GM12878 (cell line): ENCODE results near the gene EMID1. TPM values are rescaled to one million over a fixed set of nuclear protein-coding genes. Genes with fewer than 3 reads are reported as not detected.
A peak's percentile ranks its signal among the peaks of the same experiment; 100 is the strongest.

Experiments
- BACH1 ChIP-seq: fragments of 450-650 bp; IDR thresholded peaks from 2 replicates; pipeline ENCODE4 v1.6.1; 2017; ENCODE audit warnings: mild to moderate bottlenecking, borderline replicate concordance
- BHLHE40 ChIP-seq, 2 experiments: fragments of 450-650 bp in 1 of 2; IDR thresholded peaks; 2 replicates each; pipeline ENCODE4 v1.6.1; 2011 to 2017; ENCODE audit warnings: low read depth in 2 of 2, borderline replicate concordance in 1 of 2, improper control_type of control experiment in 1 of 2, low read length in 1 of 2, mild to moderate bottlenecking in 1 of 2
- EGR1 ChIP-seq, 2 experiments: IDR thresholded peaks; 1 replicate in 1 of 2; 2 replicates in 1 of 2; pipeline ENCODE4 v1.6.1; 2011 to 2012; ENCODE audit warnings: low read depth in 2 of 2, low read length in 2 of 2, borderline replicate concordance in 1 of 2, mild to moderate bottlenecking in 1 of 2, moderate library complexity in 1 of 2
- EP300 ChIP-seq, 2 experiments: fragments of 150-350 bp in 1 of 2; IDR thresholded peaks; 2 replicates each; pipeline ENCODE4 v1.6.1; 2011 to 2012; ENCODE audit warnings: low read depth in 2 of 2, low read length in 2 of 2, borderline replicate concordance in 1 of 2, improper control_type of control experiment in 1 of 2, inconsistent platforms in 1 of 2; ENCODE audit not compliant: control insufficient read depth in 1 of 2
- IKZF1 ChIP-seq: fragments of 450-650 bp; conservative IDR thresholded peaks from 2 replicates; pipeline ENCODE4 v1.6.1; 2017; ENCODE audit warnings: antibody characterized with exemption, mild to moderate bottlenecking
- IRF3 ChIP-seq: fragments of 450-650 bp; IDR thresholded peaks from 2 replicates; pipeline ENCODE4 v1.6.1; 2014; ENCODE audit warnings: mild to moderate bottlenecking
- IRF5 ChIP-seq: fragments of 450-650 bp; IDR thresholded peaks from 2 replicates; pipeline ENCODE4 v1.6.1; 2017; ENCODE audit warnings: borderline replicate concordance
- MEF2A ChIP-seq: IDR thresholded peaks from 2 replicates; pipeline ENCODE4 v1.6.1; 2011; ENCODE audit warnings: low read depth, mild to moderate bottlenecking, low read length, moderate library complexity; ENCODE audit not compliant: insufficient read depth
- MEF2B ChIP-seq: fragments of 450-650 bp; IDR thresholded peaks from 2 replicates; pipeline ENCODE4 v1.6.1; 2018; ENCODE audit warnings: mild to moderate bottlenecking, moderate library complexity; ENCODE audit not compliant: partially characterized antibody, poor library complexity, severe bottlenecking
- NFYB ChIP-seq: IDR thresholded peaks from 2 replicates; pipeline ENCODE4 v1.6.1; 2011; ENCODE audit warnings: low read depth, mild to moderate bottlenecking, low read length, improper control_type of control experiment, moderate library complexity; ENCODE audit not compliant: insufficient read depth
- NKRF ChIP-seq: fragments of 450-650 bp; conservative IDR thresholded peaks from 2 replicates; pipeline ENCODE4 v1.6.1; 2017; ENCODE audit warnings: mild to moderate bottlenecking, moderate library complexity
- POLR2AphosphoS2 ChIP-seq: IDR thresholded peaks from 2 replicates; pipeline ENCODE4 v1.6.1; 2011; ENCODE audit warnings: low read depth, mild to moderate bottlenecking, low read length, improper control_type of control experiment, moderate library complexity
- SIX5 ChIP-seq: IDR thresholded peaks from 2 replicates; pipeline ENCODE4 v1.6.1; 2011; ENCODE audit warnings: mild to moderate bottlenecking, low read depth, low read length, moderate library complexity; ENCODE audit not compliant: severe bottlenecking
- SMAD1 ChIP-seq: fragments of 450-650 bp; IDR thresholded peaks from 2 replicates; pipeline ENCODE4 v1.6.1; 2018; ENCODE audit warnings: mild to moderate bottlenecking, low read depth; ENCODE audit not compliant: partially characterized antibody
- SMC3 ChIP-seq: IDR thresholded peaks from 2 replicates; pipeline ENCODE4 v1.6.1; 2011; ENCODE audit warnings: low read length, improper control_type of control experiment, borderline replicate concordance
- SREBF2 ChIP-seq: IDR thresholded peaks from 2 replicates; pipeline ENCODE4 v1.6.1; 2012; ENCODE audit warnings: mild to moderate bottlenecking, low read length
- TCF3 ChIP-seq: IDR thresholded peaks from 2 replicates; pipeline ENCODE4 v1.6.1; 2012; ENCODE audit warnings: low read depth, mild to moderate bottlenecking, low read length, borderline replicate concordance; ENCODE audit not compliant: insufficient read depth
- TCF7 ChIP-seq: IDR thresholded peaks from 2 replicates; pipeline ENCODE4 v1.6.1; 2014; ENCODE audit warnings: antibody characterized with exemption, borderline replicate concordance
- ZBED1 ChIP-seq: IDR thresholded peaks from 2 replicates; pipeline ENCODE4 v1.6.1; 2016; ENCODE audit warnings: borderline replicate concordance
- ZNF592 ChIP-seq: fragments of 450-650 bp; IDR thresholded peaks from 2 replicates; pipeline ENCODE4 v1.6.1; 2017; ENCODE audit warnings: mild to moderate bottlenecking, moderate library complexity
- polyA plus RNA-seq, 11 experiments: library from polyadenylated mRNA; depleted of rRNA in 4 of 11; unstranded in 6 of 11; stranded (reverse) in 5 of 11; fragments of >200 nt; fragmentation: Nextera tagmentation in 4 of 11; fragmentation: Illumina TruSeq in 1 of 11; extraction: Ambion mirVana in 4 of 11; extraction: Trizol in 1 of 11; gene quantifications; 1 replicate in 1 of 11; 2 replicates in 10 of 11; pipeline versions ENCODE4 v1.2.1 to v1.2.3, GENCODE V29; 2011 to 2016; ENCODE audit warnings: inconsistent platforms in 2 of 11, missing spikeins in 2 of 11, low read depth in 1 of 11
- total RNA-seq, 4 experiments: library from RNA; depleted of rRNA in 3 of 4; stranded (reverse); fragments of >200 nt in 3 of 4; fragmentation: Illumina TruSeq in 1 of 4; extraction: Trizol in 1 of 4; gene quantifications; 2 replicates each; pipeline versions ENCODE4 v1.2.1 to v1.2.3, GENCODE V29; 2013 to 2021

The EMID1 gene
- total and polyA plus RNA-seq, 10 of the 15 experiments (the other 5 are each of a cell fraction or from before 2014, with no cell fraction given), result 1.2 to 60.3 (median 12.0) TPM

- TF ChIP-seq ZNF592, result no peak
- TF ChIP-seq MEF2A, result no peak
- 0 out of 2 replicates have a peak, but pooled peaks have one; percentile 20 for TF ChIP-seq BACH1
- TF ChIP-seq IKZF1, result no peak
- peak; percentile 38; the same call in 1 of the 2 replicates for TF ChIP-seq TCF3
- TF ChIP-seq IRF5, result no peak
- no peak for TF ChIP-seq SREBF2
- TF ChIP-seq BHLHE40 (IDR thresholded peaks at IDR 0.05; ENCODE audit: borderline replicate concordance in 1 of 2, low read depth in 2 of 2, low read length in 1 of 2), result 0 out of 4 replicates have a peak, but pooled peaks of 1 of the 2 experiments have one; percentile 30
- no peak for TF ChIP-seq POLR2AphosphoS2
- no peak for TF ChIP-seq NFYB
- no peak for TF ChIP-seq ZBED1
- TF ChIP-seq EP300 (IDR thresholded peaks at IDR 0.05; ENCODE audit: borderline replicate concordance in 1 of 2, control insufficient read depth in 1 of 2, low read depth in 2 of 2, low read length in 2 of 2), result no peak
- TF ChIP-seq EGR1 (IDR thresholded peaks at IDR 0.05; ENCODE audit: borderline replicate concordance in 1 of 2, low read depth in 2 of 2, low read length in 2 of 2), result no peak
- TF ChIP-seq TCF7, result no peak
- peak; percentile 88 for TF ChIP-seq SMC3
- TF ChIP-seq IRF3, result no peak
- TF ChIP-seq SMAD1, result no peak
- TF ChIP-seq SIX5, result no peak
- TF ChIP-seq NKRF, result no peak
- TF ChIP-seq MEF2B, result no peak
Measured at GRCh38 chr22:29245626-29246385, 40.1 kb downstream of the EMID1 start (continued).
